HEK293 (cell line): ENCODE results near the gene RAET1L.

Source experiments
- CTCF ChIP-seq: fragments of 450-650 bp; formaldehyde crosslinking; IDR thresholded peaks from 2 replicates; pipeline ENCODE4 v1.5.1; 2016; ENCODE audit warnings: missing biosample characterization, missing genetic modification characterization
- GLIS2 ChIP-seq: fragments of 450-650 bp; formaldehyde crosslinking; IDR thresholded peaks from 2 replicates; pipeline ENCODE4 v1.5.1; 2016; ENCODE audit warnings: missing biosample characterization, missing genetic modification characterization
- KLF7 ChIP-seq: fragments of 450-650 bp; formaldehyde crosslinking; IDR thresholded peaks from 2 replicates; pipeline ENCODE4 v1.5.1; 2016; ENCODE audit warnings: missing biosample characterization, missing genetic modification characterization, borderline replicate concordance
- KLF9 ChIP-seq: fragments of 450-650 bp; formaldehyde crosslinking; IDR thresholded peaks from 2 replicates; pipeline ENCODE4 v1.5.1; 2016; ENCODE audit warnings: missing biosample characterization, missing genetic modification characterization, low read depth
- TSHZ1 ChIP-seq: fragments of 450-650 bp; formaldehyde crosslinking; IDR thresholded peaks from 2 replicates; pipeline ENCODE4 v1.5.1; 2016; ENCODE audit warnings: missing biosample characterization, missing genetic modification characterization, borderline replicate concordance
- ZBTB20 ChIP-seq: fragments of 450-650 bp; formaldehyde crosslinking; IDR thresholded peaks from 2 replicates; pipeline ENCODE4 v1.5.1; 2016; ENCODE audit warnings: missing biosample characterization, missing genetic modification characterization
- ZEB2 ChIP-seq: fragments of 450-650 bp; formaldehyde crosslinking; IDR thresholded peaks from 2 replicates; pipeline ENCODE4 v1.5.1; 2016; ENCODE audit warnings: missing biosample characterization, missing genetic modification characterization
- ZIC2 ChIP-seq: fragments of 450-650 bp; formaldehyde crosslinking; IDR thresholded peaks from 2 replicates; pipeline ENCODE4 v1.5.1; 2016; ENCODE audit warnings: missing biosample characterization, missing genetic modification characterization
- ZNF394 ChIP-seq: fragments of 450-650 bp; formaldehyde crosslinking; IDR thresholded peaks from 2 replicates; pipeline ENCODE4 v1.5.1; 2016; ENCODE audit warnings: missing biosample characterization, missing genetic modification characterization, mild to moderate bottlenecking, moderate library complexity, borderline replicate concordance
- ZNF423 ChIP-seq: fragments of 450-650 bp; formaldehyde crosslinking; IDR thresholded peaks from 2 replicates; pipeline ENCODE4 v1.5.1; 2016; ENCODE audit warnings: missing biosample characterization, missing genetic modification characterization
- ZNF521 ChIP-seq: fragments of 450-650 bp; formaldehyde crosslinking; IDR thresholded peaks from 2 replicates; pipeline ENCODE4 v1.5.1; 2017; ENCODE audit warnings: missing biosample characterization, mild to moderate bottlenecking, missing genetic modification characterization
- ZNF561 ChIP-seq: fragments of 450-650 bp; IDR thresholded peaks from 2 replicates; pipeline ENCODE4 v1.5.1; 2018; ENCODE audit warnings: missing biosample characterization, missing genetic modification characterization, borderline replicate concordance
- ZNF610 ChIP-seq: fragments of 450-650 bp; formaldehyde crosslinking; IDR thresholded peaks from 2 replicates; pipeline ENCODE4 v1.5.1; 2016; ENCODE audit warnings: missing biosample characterization, missing genetic modification characterization, borderline replicate concordance
- ZNF76 ChIP-seq: fragments of 450-650 bp; formaldehyde crosslinking; IDR thresholded peaks from 2 replicates; pipeline ENCODE4; 2016; ENCODE audit warnings: low read depth, missing biosample characterization, missing genetic modification characterization, borderline replicate concordance
- ZNF843 ChIP-seq: fragments of 450-650 bp; formaldehyde crosslinking; IDR thresholded peaks from 2 replicates; pipeline ENCODE4 v1.5.1; 2016; ENCODE audit warnings: missing biosample characterization, missing genetic modification characterization
- TF ChIP-seq, protein P1 (sequence below): fragments of 450-650 bp; formaldehyde crosslinking; IDR thresholded peaks from 2 replicates; pipeline ENCODE4 v1.5.1; 2017; ENCODE audit warnings: missing biosample characterization, missing genetic modification characterization
- TF ChIP-seq, protein P2 (sequence below): fragments of 450-650 bp; formaldehyde crosslinking; IDR thresholded peaks from 2 replicates; pipeline ENCODE4 v1.5.1; 2016; ENCODE audit warnings: missing biosample characterization, missing genetic modification characterization

RAET1L gene

DNA sequence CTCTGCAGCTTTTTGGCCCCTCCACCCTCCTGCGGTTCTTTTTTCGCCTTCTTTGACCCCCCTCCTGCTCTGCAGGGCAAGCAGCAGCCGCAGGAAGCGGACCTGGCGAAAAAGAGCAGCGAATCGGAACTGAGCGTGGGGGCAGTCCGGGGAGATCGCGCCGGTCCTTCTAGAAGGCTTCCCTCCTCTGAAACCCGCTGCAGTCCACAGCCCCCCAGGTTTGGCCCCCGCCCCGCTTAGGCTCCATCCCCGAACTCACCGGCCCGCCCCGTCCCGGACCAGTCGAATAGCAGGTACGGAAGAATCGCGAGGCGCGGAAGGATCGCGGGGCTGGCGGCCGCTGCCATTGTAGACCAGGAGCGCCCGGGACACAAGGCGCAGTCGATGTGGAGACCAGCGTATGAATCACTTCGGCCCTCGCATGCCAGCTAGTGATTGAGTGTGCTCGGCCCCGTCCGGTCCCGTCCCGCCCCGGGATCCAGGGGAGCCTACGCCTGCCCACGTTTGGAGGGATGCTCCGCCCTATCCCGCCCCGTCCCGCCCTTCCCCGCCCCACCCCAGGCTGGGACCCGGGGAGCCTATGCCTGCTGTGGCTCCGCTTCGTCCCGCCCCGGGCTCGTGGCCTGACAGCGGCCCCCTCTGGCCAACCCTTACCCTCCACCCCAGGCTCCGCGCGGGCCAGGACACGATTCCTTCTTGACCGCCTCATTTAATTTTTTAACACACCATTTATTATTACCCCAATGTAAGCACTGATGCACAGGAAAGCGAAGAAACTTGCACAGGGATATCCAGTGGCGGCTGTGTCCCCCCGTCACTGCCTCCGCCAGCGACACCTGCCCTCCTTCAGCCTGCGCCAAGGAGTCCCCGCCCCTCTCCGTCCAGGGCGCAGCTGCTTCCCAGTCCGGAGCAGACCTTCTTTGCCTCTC is 43.7 kb upstream of the RAET1L start, which contains the start of gene ULBP3 (continued):
- TF ChIP-seq CTCF: peak; percentile 65
- TF ChIP-seq ZNF521 (tag by site-specific recombination): no peak
- TF ChIP-seq, protein P1, sequence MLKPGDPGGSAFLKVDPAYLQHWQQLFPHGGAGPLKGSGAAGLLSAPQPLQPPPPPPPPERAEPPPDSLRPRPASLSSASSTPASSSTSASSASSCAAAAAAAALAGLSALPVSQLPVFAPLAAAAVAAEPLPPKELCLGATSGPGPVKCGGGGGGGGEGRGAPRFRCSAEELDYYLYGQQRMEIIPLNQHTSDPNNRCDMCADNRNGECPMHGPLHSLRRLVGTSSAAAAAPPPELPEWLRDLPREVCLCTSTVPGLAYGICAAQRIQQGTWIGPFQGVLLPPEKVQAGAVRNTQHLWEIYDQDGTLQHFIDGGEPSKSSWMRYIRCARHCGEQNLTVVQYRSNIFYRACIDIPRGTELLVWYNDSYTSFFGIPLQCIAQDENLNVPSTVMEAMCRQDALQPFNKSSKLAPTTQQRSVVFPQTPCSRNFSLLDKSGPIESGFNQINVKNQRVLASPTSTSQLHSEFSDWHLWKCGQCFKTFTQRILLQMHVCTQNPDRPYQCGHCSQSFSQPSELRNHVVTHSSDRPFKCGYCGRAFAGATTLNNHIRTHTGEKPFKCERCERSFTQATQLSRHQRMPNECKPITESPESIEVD: no peak
- peak; percentile 66 for TF ChIP-seq GLIS2
- TF ChIP-seq ZNF76 (tag by site-specific recombination): peak; percentile 60; the same call in 1 of the 2 replicates
- peak; percentile 86 for TF ChIP-seq ZIC2 (tag by site-specific recombination)
- TF ChIP-seq, protein P2, sequence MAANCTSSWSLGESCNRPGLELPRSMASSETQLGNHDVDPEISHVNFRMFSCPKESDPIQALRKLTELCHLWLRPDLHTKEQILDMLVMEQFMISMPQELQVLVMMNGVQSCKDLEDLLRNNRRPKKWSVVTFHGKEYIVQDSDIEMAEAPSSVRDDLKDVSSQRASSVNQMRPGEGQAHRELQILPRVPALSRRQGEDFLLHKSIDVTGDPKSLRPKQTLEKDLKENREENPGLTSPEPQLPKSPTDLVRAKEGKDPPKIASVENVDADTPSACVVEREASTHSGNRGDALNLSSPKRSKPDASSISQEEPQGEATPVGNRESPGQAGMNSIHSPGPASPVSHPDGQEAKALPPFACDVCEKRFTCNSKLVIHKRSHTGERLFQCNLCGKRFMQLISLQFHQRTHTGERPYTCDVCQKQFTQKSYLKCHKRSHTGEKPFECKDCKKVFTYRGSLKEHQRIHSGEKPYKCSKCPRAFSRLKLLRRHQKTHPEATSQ (tag by site-specific recombination): peak; percentile 55; the same call in 1 of the 2 replicates
- TF ChIP-seq ZNF561: 0 out of 2 replicates have a peak, but pooled peaks have one; percentile 15
- TF ChIP-seq KLF7: peak; percentile 67; the same call in 1 of the 2 replicates
- TF ChIP-seq ZNF394 (tag by site-specific recombination): peak; percentile 68
- peak; percentile 36; the same call in 1 of the 2 replicates for TF ChIP-seq ZNF843 (tag by site-specific recombination)
- TF ChIP-seq ZNF610: peak; percentile 46; the same call in 1 of the 2 replicates
- peak; percentile 89 for TF ChIP-seq ZBTB20 (tag by site-specific recombination)
- peak; percentile 80 for TF ChIP-seq ZEB2 (tag by site-specific recombination)
- peak; percentile 19; the same call in 1 of the 2 replicates for TF ChIP-seq ZNF423 (tag by site-specific recombination)
- TF ChIP-seq KLF9 (tag by site-specific recombination): peak; percentile 45; the same call in 1 of the 2 replicates
- no peak for TF ChIP-seq TSHZ1
- TF ChIP-seq, all 188 proteins: peak for 58
